GM21526 (cell line): ENCODE measurements around the gene TP53I3.
"Not testable (repeated sequence)": the region's sequence is repeated elsewhere in the genome, so short reads cannot be mapped to it uniquely, and the experiment has no call there.

Experiments
- ATAC-seq: cut with Tn5 transposase; IDR thresholded peaks from one replicate; pipeline ENCODE4 v1.9.1; 2021; ENCODE audit warnings: moderate library complexity; ENCODE audit not compliant: unreplicated experiment, low FRiP score

Gene TP53I3

GRCh38 chr2:24084386-24085199 lies at the start of gene TP53I3:
Gene TP53I3, minus strand, starts transcription at chr2:24084834. Its CDS starts 508 bp downstream, at chr2:24084326.
- peak; percentile 71 for ATAC-seq

- ATAC-seq: no peak
Measured at GRCh38 chr2:24132543-24132942, 47.9 kb upstream of the TP53I3 start.

GRCh38 chr2:24125956-24126355 lies 41.3 kb upstream of the TP53I3 start:
- ATAC-seq: no peak

GRCh38 chr2:24123922-24124580 lies 39.4 kb upstream of the TP53I3 start:
- no peak for ATAC-seq

GRCh38 chr2:24123195-24123921 lies 38.7 kb upstream of the TP53I3 start, which contains the start of the genes FAM228B and PFN4:
Gene FAM228B, plus strand, starts transcription at chr2:24123469. Its CDS starts 893 bp downstream, at chr2:24124362.
Gene PFN4, minus strand, starts transcription at chr2:24123334. Its CDS starts 799 bp downstream, at chr2:24122535.
- peak; percentile 82 for ATAC-seq

- ATAC-seq: no peak
Measured at GRCh38 chr2:24122366-24123194, 37.9 kb upstream of the TP53I3 start.

GRCh38 chr2:24121469-24121868 lies 36.8 kb upstream of the TP53I3 start:
- ATAC-seq: no peak

GRCh38 chr2:24121066-24121465 lies 36.4 kb upstream of the TP53I3 start:
- no peak for ATAC-seq

GRCh38 chr2:24117902-24118301 lies 33.3 kb upstream of the TP53I3 start:
- no peak for ATAC-seq

GRCh38 chr2:24115057-24115456 lies 30.4 kb upstream of the TP53I3 start:
- no peak for ATAC-seq

GRCh38 chr2:24111407-24111901 lies 26.8 kb upstream of the TP53I3 start:
- no peak for ATAC-seq

- no peak for ATAC-seq
Measured at GRCh38 chr2:24110660-24111303, 26.1 kb upstream of the TP53I3 start.

GRCh38 chr2:24109431-24109830 lies 24.8 kb upstream of the TP53I3 start:
- not testable (repeated sequence) for ATAC-seq

- no peak for ATAC-seq
Measured at GRCh38 chr2:24107336-24107735, 22.7 kb upstream of the TP53I3 start.

- ATAC-seq: no peak
Measured at GRCh38 chr2:24106786-24107185, 22.2 kb upstream of the TP53I3 start.

- ATAC-seq: no peak
Measured at GRCh38 chr2:24105816-24106215, 21.2 kb upstream of the TP53I3 start.

GRCh38 chr2:24104906-24105305 lies 20.3 kb upstream of the TP53I3 start:
- ATAC-seq: no peak

- no peak for ATAC-seq
Measured at GRCh38 chr2:24104110-24104650, 19.5 kb upstream of the TP53I3 start.

GRCh38 chr2:24102677-24103076 lies 18.0 kb upstream of the TP53I3 start:
- ATAC-seq: no peak
